GM12873 (cell line): ENCODE measurements around the gene PFDN2.

Experiments used
- TF ChIP-seq, protein P1 (sequence below): IDR thresholded peaks from 2 replicates; pipeline ENCODE4 v1.5.1; 2012; ENCODE audit warnings: low read depth, mild to moderate bottlenecking, moderate library complexity, low read length, control low read depth; ENCODE audit not compliant: insufficient read depth; ENCODE audit errors: missing control alignments

The PFDN2 gene

GRCh38 chr1:161153682-161154337, 36.0 kb upstream of the PFDN2 start, which contains the start of gene UFC1:
TSS of gene UFC1 (plus strand) at chr1:161153978. CDS start at chr1:161153998, 20 bp downstream.
- TF ChIP-seq, protein P1, sequence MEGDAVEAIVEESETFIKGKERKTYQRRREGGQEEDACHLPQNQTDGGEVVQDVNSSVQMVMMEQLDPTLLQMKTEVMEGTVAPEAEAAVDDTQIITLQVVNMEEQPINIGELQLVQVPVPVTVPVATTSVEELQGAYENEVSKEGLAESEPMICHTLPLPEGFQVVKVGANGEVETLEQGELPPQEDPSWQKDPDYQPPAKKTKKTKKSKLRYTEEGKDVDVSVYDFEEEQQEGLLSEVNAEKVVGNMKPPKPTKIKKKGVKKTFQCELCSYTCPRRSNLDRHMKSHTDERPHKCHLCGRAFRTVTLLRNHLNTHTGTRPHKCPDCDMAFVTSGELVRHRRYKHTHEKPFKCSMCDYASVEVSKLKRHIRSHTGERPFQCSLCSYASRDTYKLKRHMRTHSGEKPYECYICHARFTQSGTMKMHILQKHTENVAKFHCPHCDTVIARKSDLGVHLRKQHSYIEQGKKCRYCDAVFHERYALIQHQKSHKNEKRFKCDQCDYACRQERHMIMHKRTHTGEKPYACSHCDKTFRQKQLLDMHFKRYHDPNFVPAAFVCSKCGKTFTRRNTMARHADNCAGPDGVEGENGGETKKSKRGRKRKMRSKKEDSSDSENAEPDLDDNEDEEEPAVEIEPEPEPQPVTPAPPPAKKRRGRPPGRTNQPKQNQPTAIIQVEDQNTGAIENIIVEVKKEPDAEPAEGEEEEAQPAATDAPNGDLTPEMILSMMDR, result no peak

- TF ChIP-seq, protein P1, result no peak
Measured at GRCh38 chr1:161153176-161153575, 35.3 kb upstream of the PFDN2 start.

DNA sequence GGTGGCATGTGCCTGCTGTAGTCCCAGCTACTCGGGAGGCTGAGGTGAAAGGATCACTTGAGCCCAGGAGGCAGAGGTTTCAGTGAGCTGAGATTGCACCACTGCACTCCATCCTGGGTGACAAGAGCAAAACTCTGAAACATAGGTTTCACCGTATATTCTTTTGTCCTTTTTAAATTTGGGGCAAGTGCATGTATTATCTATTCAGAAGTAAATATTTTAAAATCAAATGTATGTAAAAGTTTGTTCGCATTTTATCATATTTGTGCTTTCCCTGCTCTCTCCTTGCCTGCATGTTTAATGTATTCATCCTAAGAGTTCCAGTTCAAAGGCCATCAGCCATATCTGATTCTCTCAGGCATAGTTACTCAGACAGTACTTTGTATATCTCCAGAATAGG, 28.0 kb upstream of the PFDN2 start:
- TF ChIP-seq, protein P1, result no peak

GRCh38 chr1:161140755-161141400, 23.0 kb upstream of the PFDN2 start:
- TF ChIP-seq, protein P1, result no peak

- TF ChIP-seq, protein P1, result peak; percentile 42
Measured at GRCh38 chr1:161139766-161140165, 21.9 kb upstream of the PFDN2 start.

GRCh38 chr1:161138431-161138830, 20.6 kb upstream of the PFDN2 start:
- TF ChIP-seq, protein P1, result no peak

- TF ChIP-seq, protein P1, result no peak
Measured at GRCh38 chr1:161137881-161138280, 20.0 kb upstream of the PFDN2 start.
